Testis (tissue), 3 donors: Measurements from ENCODE around the gene IRF5. TPM values are rescaled to one million over a fixed set of nuclear protein-coding genes. Genes with fewer than 3 reads are reported as not detected.
A peak's percentile ranks its signal among the peaks of the same experiment; 100 is the strongest.

Experiments
- DNase-seq: peaks from one replicate; pipeline ENCODE4 v3.0.0-alpha.2; 2019
- H3K27ac ChIP-seq, 2 donors: fragments of 200-600 bp; sonication (generic); one replicate each; pipeline ENCODE4 v1.5.1; 2019
- H3K27me3 ChIP-seq: fragments of 200-600 bp; sonication (generic); one replicate; pipeline ENCODE4 v1.5.1; 2019
- H3K36me3 ChIP-seq: fragments of 200-600 bp; sonication (generic); one replicate; pipeline ENCODE4 v1.5.1; 2017; ENCODE audit warnings: low read depth; ENCODE audit errors: missing control alignments
- H3K4me1 ChIP-seq: fragments of 200-600 bp; sonication (generic); one replicate; pipeline ENCODE4 v1.5.1; 2019
- H3K4me3 ChIP-seq, 2 donors: fragments of 200-600 bp; sonication (generic); one replicate each; pipeline ENCODE4 v1.5.1; 2017 to 2019
- H3K9me3 ChIP-seq: fragments of 200-600 bp; sonication (generic); one replicate; pipeline ENCODE4 v1.5.1; 2017
- POLR2A ChIP-seq: fragments of 450-650 bp; IDR thresholded peaks from one replicate; pipeline ENCODE4 v1.6.1; 2017; ENCODE audit warnings: antibody characterized with exemption, mild to moderate bottlenecking, moderate library complexity
- WGBS, 2 donors: methylation state at CpG; one replicate each; pipeline ENCODE4 v1.1.5; 2018; 5-methylcytosine and 5-hydroxymethylcytosine counted together
- intact Hi-C: fragments of 100-400 bp; cut with DNase I; formaldehyde crosslinking; loops from one replicate; pipeline ENCODE4 v1.15.1; 2023; ENCODE audit warnings: low total_unique reads
- polyA plus RNA-seq: library from polyadenylated mRNA; stranded (reverse); fragments of 350-450 nt; fragmentation: Illumina TruSeq; extraction: RNeasy Lipid Tissue Mini Kit (QIAGEN cat#74804); gene quantifications from one replicate; pipeline ENCODE4 v1.2.3, GENCODE V29; 2014; ENCODE audit warnings: low read depth, low replicate concordance; ENCODE audit not compliant: insufficient read depth
- total RNA-seq, 2 donors: library from RNA; depleted of rRNA; stranded (reverse); fragments of >200 nt; gene quantifications; one replicate each; pipeline ENCODE4 v1.2.3, GENCODE V29; 2016
- TF ChIP-seq, protein P1 (sequence below), 3 experiments: fragments of 450-650 bp in 2 of 3; fragments of 200-600 bp in 1 of 3; sonication (generic) in 1 of 3; IDR thresholded peaks; one replicate each; pipeline ENCODE4 v1.5.1; 2016 to 2019; ENCODE audit warnings: antibody characterized with exemption in 3 of 3, mild to moderate bottlenecking in 2 of 3, moderate library complexity in 1 of 3

The IRF5 gene
- total and polyA plus RNA-seq, 3 donors from 2014 or later = 2.9 to 5.6 (median 4.6) TPM

DNA sequence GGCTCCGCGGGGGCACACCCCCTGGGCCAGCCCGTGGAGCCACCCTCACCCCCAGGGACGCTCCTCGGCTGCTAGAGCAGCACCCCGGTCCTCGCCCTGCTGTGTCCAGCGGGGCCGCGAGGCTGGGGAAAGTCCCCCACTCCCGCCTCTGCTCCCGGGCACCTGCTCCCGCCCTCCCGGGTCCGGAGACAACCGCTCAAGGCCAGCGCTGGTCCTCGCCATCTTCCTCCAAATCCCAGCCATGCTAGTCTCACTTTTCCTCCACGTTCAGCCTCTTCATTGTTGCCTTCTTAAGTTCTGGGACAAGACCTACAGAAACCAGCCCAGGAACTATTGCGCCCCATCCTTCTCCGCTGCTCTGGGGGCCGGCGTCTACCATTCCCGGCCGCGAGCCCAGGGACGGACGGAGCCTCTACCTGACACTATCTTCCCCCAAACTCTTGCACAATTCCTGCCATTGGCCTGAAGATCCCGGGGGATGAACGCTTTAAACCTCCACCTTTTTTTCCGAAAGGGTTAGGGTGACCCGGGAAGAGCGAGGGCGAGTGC lies 22.4 kb upstream of the IRF5 start:
- Histone ChIP-seq H3K27ac (no peak overlapping the region), H3K27me3 (no peaks in the 10 kb centered on the region), H3K4me3 (peak overlapping the region in 1 of 2 donors; percentile 1), H3K4me1 (peaks cover 3% of the 10 kb centered on the region), H3K36me3 (no peaks in the 10 kb centered on the region), H3K9me3 (no peaks in the 10 kb centered on the region)
- DNase-seq = no peak
- no peak for TF ChIP-seq POLR2A
- TF ChIP-seq, protein P1, sequence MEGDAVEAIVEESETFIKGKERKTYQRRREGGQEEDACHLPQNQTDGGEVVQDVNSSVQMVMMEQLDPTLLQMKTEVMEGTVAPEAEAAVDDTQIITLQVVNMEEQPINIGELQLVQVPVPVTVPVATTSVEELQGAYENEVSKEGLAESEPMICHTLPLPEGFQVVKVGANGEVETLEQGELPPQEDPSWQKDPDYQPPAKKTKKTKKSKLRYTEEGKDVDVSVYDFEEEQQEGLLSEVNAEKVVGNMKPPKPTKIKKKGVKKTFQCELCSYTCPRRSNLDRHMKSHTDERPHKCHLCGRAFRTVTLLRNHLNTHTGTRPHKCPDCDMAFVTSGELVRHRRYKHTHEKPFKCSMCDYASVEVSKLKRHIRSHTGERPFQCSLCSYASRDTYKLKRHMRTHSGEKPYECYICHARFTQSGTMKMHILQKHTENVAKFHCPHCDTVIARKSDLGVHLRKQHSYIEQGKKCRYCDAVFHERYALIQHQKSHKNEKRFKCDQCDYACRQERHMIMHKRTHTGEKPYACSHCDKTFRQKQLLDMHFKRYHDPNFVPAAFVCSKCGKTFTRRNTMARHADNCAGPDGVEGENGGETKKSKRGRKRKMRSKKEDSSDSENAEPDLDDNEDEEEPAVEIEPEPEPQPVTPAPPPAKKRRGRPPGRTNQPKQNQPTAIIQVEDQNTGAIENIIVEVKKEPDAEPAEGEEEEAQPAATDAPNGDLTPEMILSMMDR (IDR thresholded peaks at IDR 0.05) = no peak
- WGBS, 2 donors = 1 to 2% methylated on average over 21 to 33 of the region's 34 CpGs
- intact Hi-C loops = no loop called here

DNA sequence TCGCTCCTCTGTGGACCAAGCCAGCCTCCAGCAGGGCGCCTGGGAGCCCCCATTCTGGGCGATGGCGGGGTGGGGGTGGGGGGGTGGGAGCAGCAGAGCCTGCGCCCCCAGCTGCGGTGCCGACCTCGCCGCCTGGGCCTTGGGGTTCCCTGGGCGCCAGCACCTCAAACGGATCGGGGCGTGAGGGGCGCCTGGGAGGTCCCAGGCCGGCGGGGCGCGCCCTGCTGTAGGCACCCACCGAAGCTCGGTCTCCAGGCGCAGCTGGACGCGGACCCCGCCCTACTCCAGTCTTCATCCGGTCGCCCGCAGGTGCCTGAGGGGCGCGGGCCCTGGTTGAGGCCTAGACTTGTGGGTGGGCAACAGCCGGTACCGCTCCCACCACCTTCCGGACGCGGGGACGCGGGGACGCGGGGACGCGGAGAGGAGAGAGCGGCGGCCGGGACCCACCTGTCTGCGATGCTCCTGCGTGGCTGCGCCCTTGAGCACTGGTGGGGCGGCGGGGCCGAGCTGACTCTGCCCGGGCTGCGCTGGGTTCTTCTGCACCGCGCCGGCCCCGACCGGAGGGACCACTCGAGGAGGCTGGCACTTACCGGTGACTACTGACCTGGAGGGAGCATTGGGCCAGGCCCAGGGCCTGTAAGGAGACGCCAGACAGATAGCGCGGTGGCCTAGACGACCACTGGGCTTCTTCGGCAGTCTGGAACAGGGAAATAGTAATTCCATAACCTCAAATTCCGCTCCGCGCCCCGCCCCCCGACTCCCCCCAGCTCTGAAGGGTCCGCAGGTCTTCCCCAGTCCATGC lies 21.7 kb upstream of the IRF5 start:
- TF ChIP-seq, protein P1 (IDR thresholded peaks at IDR 0.05) = no peak
- TF ChIP-seq POLR2A = no peak
- Histone ChIP-seq H3K9me3 (no peaks in the 10 kb centered on the region), H3K27me3 (no peaks in the 10 kb centered on the region), H3K4me1 (peaks cover 3% of the 10 kb centered on the region), H3K36me3 (no peaks in the 10 kb centered on the region), H3K27ac (no peak overlapping the region), H3K4me3 (peak overlapping the region in 1 of 2 donors; percentile 1)
- DNase-seq = no peak
- 28 to 60% methylated on average over 1 to 66 of the region's 69 CpGs for WGBS, 2 donors
- intact Hi-C loops = no loop called here

DNA sequence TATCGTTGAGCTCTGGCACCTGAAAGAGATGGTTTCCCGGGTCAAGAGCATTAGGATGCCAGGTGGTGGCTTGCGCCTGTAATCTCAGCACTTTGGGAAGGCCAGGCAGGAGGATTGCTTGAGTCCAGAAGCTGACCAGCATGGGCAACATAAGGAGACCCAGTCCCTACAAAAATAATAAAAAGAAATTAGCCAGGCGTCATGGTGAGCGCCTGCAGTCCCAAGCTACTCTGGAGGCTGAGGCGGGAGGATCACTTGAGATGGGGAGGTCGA lies 21.1 kb upstream of the IRF5 start:
- H3K27ac ChIP-seq = no peak overlapping the region
- 70 to 78% methylated on average over 7 of the region's 7 CpGs for WGBS, 2 donors
- H3K9me3 ChIP-seq = no peaks in the 10 kb centered on the region
- DNase-seq = no peak
- peaks cover 3% of the 10 kb centered on the region for H3K4me1 ChIP-seq
- TF ChIP-seq, protein P1 (IDR thresholded peaks at IDR 0.05) = no peak
- no peak for TF ChIP-seq POLR2A
- H3K36me3 ChIP-seq = no peaks in the 10 kb centered on the region
- intact Hi-C loops = no loop called here
- H3K4me3 ChIP-seq = no peak overlapping the region
- H3K27me3 ChIP-seq = no peaks in the 10 kb centered on the region

DNA sequence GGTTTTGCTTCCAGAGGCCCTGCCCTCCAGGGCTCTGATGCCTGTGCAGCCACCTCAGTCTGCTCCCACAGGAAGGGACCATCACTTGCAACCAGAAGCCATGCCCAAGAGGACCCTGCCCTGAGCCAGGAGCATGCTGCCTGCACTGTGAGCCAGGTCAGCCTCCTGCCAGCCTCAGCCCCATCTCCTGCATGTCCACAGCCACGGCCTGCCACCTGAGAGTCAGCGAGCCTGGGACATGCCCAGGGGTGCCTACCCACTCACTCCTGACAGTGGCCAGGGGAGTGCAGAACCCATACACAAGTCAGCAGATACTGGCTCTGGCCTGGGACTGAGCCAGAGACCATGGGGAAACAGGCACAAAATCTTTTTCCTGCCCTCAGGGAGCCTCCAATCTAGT lies 20.6 kb upstream of the IRF5 start:
- DNase-seq = no peak
- no peak for TF ChIP-seq POLR2A
- TF ChIP-seq, protein P1 (IDR thresholded peaks at IDR 0.05) = no peak
- WGBS, 2 donors = 91 to 100% methylated on average over 2 of the region's 2 CpGs
- no peaks in the 10 kb centered on the region for H3K27me3 ChIP-seq
- no peaks in the 10 kb centered on the region for H3K9me3 ChIP-seq
- no peak overlapping the region for H3K4me3 ChIP-seq
- H3K4me1 ChIP-seq = peaks cover 3% of the 10 kb centered on the region
- intact Hi-C loops = no loop called here
- no peaks in the 10 kb centered on the region for H3K36me3 ChIP-seq
- no peak overlapping the region for H3K27ac ChIP-seq
